ENCODE measurements around the gene ZBED5. TPM values are rescaled to one million over a fixed set of nuclear protein-coding genes. Genes with fewer than 3 reads are reported as not detected.

The ZBED5 gene
- total and polyA plus RNA-seq, 2 of the 4 experiments (the other 2 are of a cell fraction), result 28.2 to 30.8 TPM

GRCh38 chr11:10856689-10857458, 979 bp downstream of the ZBED5 start:
- Histone ChIP-seq H3K56ac (ENCODE audit: extremely low read depth, insufficient read depth, low read length) (peak overlapping the region; percentile 97), H3K27me3 (ENCODE audit: control insufficient read depth, insufficient read depth, low read length) (no peaks in the 10 kb centered on the region), H3K4me2 (ENCODE audit: low read depth, low read length) (peak overlapping the region; percentile 85), H2AK9ac (replicated peaks; ENCODE audit: low read depth, low read length, poor library complexity) (peak overlapping the region; percentile 99), H3K9me3 (ENCODE audit: control insufficient read depth, insufficient read depth, low read length) (no peaks in the 10 kb centered on the region), H3K4ac (ENCODE audit: low read depth, low read length) (peak overlapping the region; percentile 98), H3K36me3 (ENCODE audit: control insufficient read depth, insufficient read depth, low read length) (peaks cover 9% of the 10 kb centered on the region), H3K14ac (replicated peaks; ENCODE audit: low read depth, low read length) (peak overlapping the region; percentile 98), H3K27ac (ENCODE audit: insufficient read depth, low read length) (peak overlapping the region; percentile 95), H3K79me1 (ENCODE audit: low read depth in 1 of 2, low read length in 2 of 2) (peaks cover 22 to 62% of the 10 kb centered on the region in 2 experiments), H2AFZ (replicated peaks; ENCODE audit: low read length, poor library complexity) (peak overlapping the region; percentile 88), H4K91ac (ENCODE audit: insufficient read depth, low read depth, low read length) (peak overlapping the region; percentile 86), H2BK120ac (ENCODE audit: low read depth, low read length) (peak overlapping the region; percentile 77), H2BK20ac (ENCODE audit: low read depth, low read length) (peak overlapping the region; percentile 5; the same call in 1 of the 2 replicates), H3K9me1 (ENCODE audit: insufficient read depth, low read length) (no peaks in the 10 kb centered on the region), H3K4me1 (ENCODE audit: control insufficient read depth, insufficient read depth, low read length) (no peaks in the 10 kb centered on the region), H3K9ac (ENCODE audit: low read depth, low read length) (peak overlapping the region; percentile 92), H2BK15ac (ENCODE audit: low read depth, low read length) (peak overlapping the region; percentile 26; the same call in 1 of the 3 replicates), H4K8ac (ENCODE audit: low read depth in 2 of 2, low read length in 2 of 2) (peak overlapping the region; percentile 75 to 96), H4K20me1 (ENCODE audit: insufficient read depth, low read length) (no peaks in the 10 kb centered on the region), H4K5ac (ENCODE audit: low read depth, low read length) (peak overlapping the region; percentile 72), H3K4me3 (ENCODE audit: insufficient read depth, low read depth, low read length) (peak overlapping the region; percentile 67), H3K23ac (ENCODE audit: low read depth, low read length) (peak overlapping the region; percentile 96), H2BK5ac (ENCODE audit: low read depth, low read length, poor library complexity, severe bottlenecking) (peak overlapping the region; percentile 88), H2AK5ac (ENCODE audit: low read depth, low read length) (peak overlapping the region; percentile 84), H3K18ac (ENCODE audit: low read depth, low read length) (peak overlapping the region; percentile 66)
- dilution Hi-C loops (cut with HindIII; ENCODE audit: low sequenced_read_pairs, unreplicated experiment), result no loop called here
- WGBS, 2 experiments (ENCODE audit: extremely low coverage in 2 of 2, insufficient read length in 1 of 2), result no CpG with 5 or more reads among the region's 17 CpGs
- in situ Hi-C loops (cut with MboI; ENCODE audit: low sequenced_read_pairs), result loop anchor here (5.0 kb wide), 1 partner anchor 75 kb away; no protein-coding TSS in a partner anchor
- POLR2A ChIA-PET (ENCODE audit: unreplicated experiment), result interaction anchor here (1.0 kb wide), 1 partner anchor 48 kb away, joined by 5 read pairs; the partner anchor contains the start of gene EIF4G2
- DNase-seq (peak; percentile 28), ATAC-seq (ENCODE audit: low read depth) (no peak; the same call in 1 of the 2 replicates)
- CTCF ChIA-PET, result no interaction called here
- TF ChIP-seq CTCF (conservative IDR thresholded peaks at IDR 0.05; ENCODE audit: low read depth, low read length) (0 out of 2 replicates have a peak, but pooled peaks have one; percentile 0), CHD1 (IDR thresholded peaks at IDR 0.05; ENCODE audit: low read depth, low read length) (no peak), MAFK (IDR thresholded peaks at IDR 0.05; ENCODE audit: low read depth, low read length) (no peak), BHLHE40 (IDR thresholded peaks at IDR 0.05; ENCODE audit: low read depth, low read length) (no peak), RCOR1 (IDR thresholded peaks at IDR 0.05; ENCODE audit: insufficient replicate concordance, low read length) (no peak), RFX5 (IDR thresholded peaks at IDR 0.05; ENCODE audit: low read depth, low read length) (no peak), NFE2L2 (IDR thresholded peaks at IDR 0.05; ENCODE audit: low read depth, low read length) (no peak), RAD21 (IDR thresholded peaks at IDR 0.05; ENCODE audit: low read length) (peak; percentile 4), POLR2A (IDR thresholded peaks at IDR 0.05; ENCODE audit: low read depth, low read length) (no peak), CEBPB (IDR thresholded peaks at IDR 0.05; ENCODE audit: low read depth, low read length) (no peak), MAZ (IDR thresholded peaks at IDR 0.05; ENCODE audit: borderline replicate concordance, low read depth, low read length) (no peak)
- TF ChIP-seq, protein P1, sequence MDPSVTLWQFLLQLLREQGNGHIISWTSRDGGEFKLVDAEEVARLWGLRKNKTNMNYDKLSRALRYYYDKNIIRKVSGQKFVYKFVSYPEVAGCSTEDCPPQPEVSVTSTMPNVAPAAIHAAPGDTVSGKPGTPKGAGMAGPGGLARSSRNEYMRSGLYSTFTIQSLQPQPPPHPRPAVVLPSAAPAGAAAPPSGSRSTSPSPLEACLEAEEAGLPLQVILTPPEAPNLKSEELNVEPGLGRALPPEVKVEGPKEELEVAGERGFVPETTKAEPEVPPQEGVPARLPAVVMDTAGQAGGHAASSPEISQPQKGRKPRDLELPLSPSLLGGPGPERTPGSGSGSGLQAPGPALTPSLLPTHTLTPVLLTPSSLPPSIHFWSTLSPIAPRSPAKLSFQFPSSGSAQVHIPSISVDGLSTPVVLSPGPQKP (IDR thresholded peaks at IDR 0.05; ENCODE audit: borderline replicate concordance, low read depth, low read length), result no peak
- intact Hi-C loops (cut with micrococcal nuclease), result loop anchor here (2.0 to 5.0 kb wide), 3 partner anchors 52 to 930 kb away; no protein-coding TSS in a partner anchor
- no TSS peak for BruUV-seq (replicated peaks)
